Measurements from ENCODE around the gene ASH1L. TPM values are rescaled to one million over a fixed set of nuclear protein-coding genes. Genes with fewer than 3 reads are reported as not detected.
"Not testable (repeated sequence)": the region's sequence is repeated elsewhere in the genome, so short reads cannot be mapped to it uniquely, and the experiment has no call there.

Gene ASH1L, protein sequence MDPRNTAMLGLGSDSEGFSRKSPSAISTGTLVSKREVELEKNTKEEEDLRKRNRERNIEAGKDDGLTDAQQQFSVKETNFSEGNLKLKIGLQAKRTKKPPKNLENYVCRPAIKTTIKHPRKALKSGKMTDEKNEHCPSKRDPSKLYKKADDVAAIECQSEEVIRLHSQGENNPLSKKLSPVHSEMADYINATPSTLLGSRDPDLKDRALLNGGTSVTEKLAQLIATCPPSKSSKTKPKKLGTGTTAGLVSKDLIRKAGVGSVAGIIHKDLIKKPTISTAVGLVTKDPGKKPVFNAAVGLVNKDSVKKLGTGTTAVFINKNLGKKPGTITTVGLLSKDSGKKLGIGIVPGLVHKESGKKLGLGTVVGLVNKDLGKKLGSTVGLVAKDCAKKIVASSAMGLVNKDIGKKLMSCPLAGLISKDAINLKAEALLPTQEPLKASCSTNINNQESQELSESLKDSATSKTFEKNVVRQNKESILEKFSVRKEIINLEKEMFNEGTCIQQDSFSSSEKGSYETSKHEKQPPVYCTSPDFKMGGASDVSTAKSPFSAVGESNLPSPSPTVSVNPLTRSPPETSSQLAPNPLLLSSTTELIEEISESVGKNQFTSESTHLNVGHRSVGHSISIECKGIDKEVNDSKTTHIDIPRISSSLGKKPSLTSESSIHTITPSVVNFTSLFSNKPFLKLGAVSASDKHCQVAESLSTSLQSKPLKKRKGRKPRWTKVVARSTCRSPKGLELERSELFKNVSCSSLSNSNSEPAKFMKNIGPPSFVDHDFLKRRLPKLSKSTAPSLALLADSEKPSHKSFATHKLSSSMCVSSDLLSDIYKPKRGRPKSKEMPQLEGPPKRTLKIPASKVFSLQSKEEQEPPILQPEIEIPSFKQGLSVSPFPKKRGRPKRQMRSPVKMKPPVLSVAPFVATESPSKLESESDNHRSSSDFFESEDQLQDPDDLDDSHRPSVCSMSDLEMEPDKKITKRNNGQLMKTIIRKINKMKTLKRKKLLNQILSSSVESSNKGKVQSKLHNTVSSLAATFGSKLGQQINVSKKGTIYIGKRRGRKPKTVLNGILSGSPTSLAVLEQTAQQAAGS (N-terminal part only)
- 10 to 100 TPM; 28.1 to 31.4 TPM for total RNA-seq

GRCh38 chr1:155562581-155563376 is at the start of gene ASH1L:
Gene ASH1L, minus strand, starts transcription at chr1:155562803. Its CDS starts 41,284 bp downstream, at chr1:155521519.
- no peaks in the 10 kb centered on the region for H3K27me3 Mint-ChIP-seq
- H3K27ac Mint-ChIP-seq: peak within 1 kb of the TSS; percentile 99
- DNase-seq (peak; percentile 96), ATAC-seq (peak; percentile 83)
- CTCF ChIA-PET: no interaction called here
- POLR2A ChIA-PET: interaction anchor here (0.6 to 1.1 kb wide), 4 partner anchors 23 to 390 kb away, joined by 3 to 7 read pairs (median 4); partner anchors contain the start of genes CLK2 and KRTCAP2
- peaks cover 32% of the 10 kb centered on the region for H3K36me3 Mint-ChIP-seq (ENCODE audit: low read depth)
- intact Hi-C loops (cut with DNase I, micrococcal nuclease): loop anchor here (1.0 to 10.0 kb wide), 13 partner anchors 26 to 895 kb away; partner anchors contain the start of genes CLK2 (in 1 of the 2), DAP3 (in 1 of the 2), FDPS (in 1 of the 2) and GON4L (in 1 of the 2)
- peak within 1 kb of the TSS; percentile 90 for H3K4me3 Mint-ChIP-seq
- no peaks in the 10 kb centered on the region for H3K9me3 Mint-ChIP-seq (ENCODE audit: low read depth)
- peaks cover 46% of the 10 kb centered on the region for H3K4me1 Mint-ChIP-seq

- H3K9me3 Mint-ChIP-seq (ENCODE audit: low read depth); CTCF ChIA-PET; H3K27me3 Mint-ChIP-seq; H3K27ac Mint-ChIP-seq; DNase-seq; POLR2A ChIA-PET; H3K4me1 Mint-ChIP-seq: not testable (repeated sequence)
- ATAC-seq: peak; percentile 24
- intact Hi-C loops (cut with DNase I, micrococcal nuclease): loop anchor here in 1 of 2 experiments (1.0 to 2.0 kb wide), 3 partner anchors 47 to 332 kb away; partner anchors contain the start of gene ASH1L
- H3K4me3 Mint-ChIP-seq: peak overlapping the region; percentile 95
- peaks cover 18% of the 10 kb centered on the region for H3K36me3 Mint-ChIP-seq (ENCODE audit: low read depth)
Measured at GRCh38 chr1:155610257-155610647, 47.6 kb upstream of the ASH1L start.

DNA sequence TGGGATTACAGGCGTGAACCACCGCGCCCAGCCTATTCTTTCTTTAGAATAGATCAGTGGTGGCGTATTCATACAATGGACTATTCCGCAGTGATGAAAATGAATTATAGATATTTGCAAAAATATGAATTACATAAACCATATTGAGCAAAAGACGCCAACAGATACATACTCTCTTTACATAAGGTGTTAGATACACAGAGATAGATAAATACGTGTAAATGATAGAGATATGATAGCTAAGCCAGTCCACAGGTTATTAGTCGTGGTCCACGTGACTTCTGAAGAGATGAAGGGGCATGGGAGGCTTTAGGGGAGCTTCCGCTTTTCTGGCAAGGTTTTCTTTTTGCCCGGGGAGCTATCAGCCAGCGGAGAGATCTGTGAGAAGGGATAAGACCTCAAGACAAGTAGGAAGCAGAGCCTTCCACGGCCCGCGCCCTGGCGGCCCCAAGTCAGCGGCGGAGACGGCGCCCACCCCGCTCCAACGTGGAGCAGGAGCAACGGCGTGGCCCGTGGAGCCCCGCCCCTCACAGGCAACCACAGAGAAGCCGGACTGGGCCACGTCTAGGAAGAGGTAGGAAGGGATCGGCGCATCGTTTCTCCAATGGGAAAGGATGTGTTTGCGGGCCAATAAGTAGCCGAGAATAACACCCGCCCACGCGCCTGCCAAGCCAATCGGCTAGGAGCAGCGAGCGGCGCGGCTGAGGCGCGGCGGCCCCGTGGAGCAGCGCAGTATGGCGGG is 47.1 kb upstream of the ASH1L start, which contains the start of gene MSTO1:
Gene MSTO1, plus strand, starts transcription at position 704 of the 742 bp plus-strand sequence. Its CDS starts 31 bp downstream, at position 735.
- H3K36me3 Mint-ChIP-seq (ENCODE audit: low read depth): peaks cover 17% of the 10 kb centered on the region
- CTCF ChIA-PET: no interaction called here
- DNase-seq (peak; percentile 100), ATAC-seq (peak; percentile 97)
- peak within 1 kb of the TSS; percentile 95 for H3K4me3 Mint-ChIP-seq
- intact Hi-C loops (cut with DNase I, micrococcal nuclease): loop anchor here in 1 of 2 experiments (1.0 to 2.0 kb wide), 3 partner anchors 47 to 331 kb away; partner anchors contain the start of gene ASH1L
- POLR2A ChIA-PET: no interaction called here
- H3K27me3 Mint-ChIP-seq: no peaks in the 10 kb centered on the region
- H3K4me1 Mint-ChIP-seq: peaks cover 3% of the 10 kb centered on the region
- peak within 1 kb of the TSS; percentile 92 for H3K27ac Mint-ChIP-seq
- no peaks in the 10 kb centered on the region for H3K9me3 Mint-ChIP-seq (ENCODE audit: low read depth)

DNA sequence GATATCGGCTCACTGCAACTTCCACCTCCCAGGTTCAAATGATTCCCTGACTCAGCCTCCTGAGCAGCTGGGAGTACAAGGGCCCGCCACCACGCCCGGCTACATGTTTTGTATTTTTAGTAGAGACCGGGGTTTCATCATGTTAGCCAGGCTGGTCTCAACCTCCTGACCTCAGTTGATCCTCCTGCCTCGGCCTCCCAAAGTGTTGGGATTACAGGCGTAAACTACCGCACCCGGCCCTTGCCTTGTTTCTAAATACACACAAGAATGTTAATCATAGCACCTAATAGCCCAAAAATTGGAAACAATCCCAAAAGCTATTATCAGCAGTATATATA is 46.3 kb upstream of the ASH1L start:
- peaks cover 3% of the 10 kb centered on the region for H3K4me1 Mint-ChIP-seq
- intact Hi-C loops (cut with DNase I, micrococcal nuclease): no loop called here
- POLR2A ChIA-PET: interaction anchor here (0.7 kb wide), 1 partner anchor 350 kb away, joined by 3 read pairs; no protein-coding TSS in a partner anchor
- peak overlapping the region; percentile 95 for H3K4me3 Mint-ChIP-seq
- peak overlapping the region; percentile 37 for H3K27ac Mint-ChIP-seq
- H3K27me3 Mint-ChIP-seq: no peaks in the 10 kb centered on the region
- CTCF ChIA-PET: interaction anchor here (0.6 to 1.3 kb wide), 2 partner anchors 10 to 358 kb away, joined by 4 to 7 read pairs; no protein-coding TSS in a partner anchor
- no peaks in the 10 kb centered on the region for H3K9me3 Mint-ChIP-seq (ENCODE audit: low read depth)
- no peak for DNase-seq
- no peak for ATAC-seq
- H3K36me3 Mint-ChIP-seq (ENCODE audit: low read depth): peaks cover 14% of the 10 kb centered on the region

DNA sequence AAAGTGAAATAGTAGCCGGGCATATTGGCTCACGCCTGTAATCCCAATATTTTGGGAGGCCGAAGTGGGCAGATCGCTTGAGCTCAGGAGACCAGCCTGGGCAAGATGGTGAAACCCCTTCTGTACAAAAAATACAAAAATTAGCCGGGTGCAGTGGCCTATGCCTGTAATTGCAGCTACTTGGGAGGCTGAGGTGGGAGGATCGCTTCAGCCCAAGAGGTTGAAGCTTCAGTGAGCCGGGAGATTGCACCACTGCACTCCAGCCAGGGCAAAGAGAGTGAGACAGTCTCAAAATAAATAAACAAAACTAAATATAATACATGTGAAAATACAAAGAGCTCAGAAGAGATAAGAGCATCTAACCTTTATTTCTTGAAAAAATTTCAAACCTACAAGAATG is 45.1 kb upstream of the ASH1L start:
- POLR2A ChIA-PET: interaction anchor here (0.7 kb wide), 1 partner anchor 10 kb away, joined by 3 read pairs; no protein-coding TSS in a partner anchor
- H3K4me1 Mint-ChIP-seq: peaks cover 3% of the 10 kb centered on the region

DNA sequence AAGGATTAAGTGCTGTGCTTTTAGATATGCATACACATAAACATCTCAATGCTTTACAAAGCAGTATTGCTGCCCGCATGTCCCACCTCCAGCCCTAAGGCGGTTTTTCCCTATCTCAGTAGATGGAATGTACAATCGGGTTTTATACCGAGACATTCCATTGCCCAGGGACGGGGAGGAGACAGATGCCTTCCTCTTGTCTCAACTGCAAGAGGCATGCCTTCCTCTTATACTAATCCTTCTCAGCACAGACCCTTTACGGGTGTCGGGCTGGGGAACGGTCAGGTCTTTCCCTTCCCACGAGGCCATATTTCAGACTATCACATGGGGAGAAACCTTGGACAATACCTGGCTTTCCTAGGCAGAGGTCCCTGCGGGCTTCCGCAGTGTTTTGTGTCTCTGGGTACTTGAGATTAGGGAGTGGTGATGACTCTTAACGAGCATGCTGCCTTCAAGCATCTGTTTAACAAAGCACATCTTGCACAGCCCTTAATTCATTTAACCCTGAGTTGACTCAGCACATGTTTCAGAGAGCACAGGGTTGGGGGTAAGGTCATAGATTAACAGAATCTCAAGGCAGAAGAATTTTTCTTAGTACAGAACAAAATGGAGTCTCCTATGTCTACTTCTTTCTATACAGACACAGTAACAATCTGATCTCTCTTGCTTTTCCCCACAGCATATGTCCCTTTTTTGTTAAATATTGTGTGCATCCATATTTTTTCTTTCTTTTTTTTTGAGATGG is 37.4 kb upstream of the ASH1L start:
- H3K4me3 Mint-ChIP-seq; ATAC-seq; DNase-seq; H3K36me3 Mint-ChIP-seq (ENCODE audit: low read depth); H3K27me3 Mint-ChIP-seq; CTCF ChIA-PET; POLR2A ChIA-PET; H3K9me3 Mint-ChIP-seq (ENCODE audit: low read depth); H3K27ac Mint-ChIP-seq: not testable (repeated sequence)
- peaks cover 13% of the 10 kb centered on the region for H3K4me1 Mint-ChIP-seq
- intact Hi-C loops (cut with DNase I, micrococcal nuclease): loop anchor here (10.0 kb wide), 2 partner anchors 245 to 275 kb away; partner anchors contain the start of gene RUSC1 (in 1 of the 2)

More for the DNA sequence above, 45.1 kb upstream of the ASH1L start:
- no peak for ATAC-seq
- peak; percentile 23 for DNase-seq
- Mint-ChIP-seq H3K9me3 (ENCODE audit: low read depth) (no peaks in the 10 kb centered on the region), H3K4me3 (no peak overlapping the region), H3K27ac (no peak overlapping the region), H3K27me3 (no peaks in the 10 kb centered on the region), H3K36me3 (ENCODE audit: low read depth) (peaks cover 8% of the 10 kb centered on the region)
- CTCF ChIA-PET: interaction anchor here (0.6 to 1.3 kb wide), 5 partner anchors 37 to 357 kb away, joined by 3 to 7 read pairs (median 4); no protein-coding TSS in a partner anchor
- intact Hi-C loops (cut with DNase I, micrococcal nuclease): no loop called here

- peaks cover 13% of the 10 kb centered on the region for H3K4me1 Mint-ChIP-seq
- H3K27me3 Mint-ChIP-seq: no peaks in the 10 kb centered on the region
- peak; percentile 60 for ATAC-seq
- no peaks in the 10 kb centered on the region for H3K9me3 Mint-ChIP-seq (ENCODE audit: low read depth)
- intact Hi-C loops (cut with DNase I, micrococcal nuclease): loop anchor here (10.0 kb wide), 2 partner anchors 244 to 274 kb away; partner anchors contain the start of gene RUSC1 (in 1 of the 2)
- peak overlapping the region; percentile 64 for H3K4me3 Mint-ChIP-seq
- CTCF ChIA-PET: interaction anchor here (0.5 to 0.7 kb wide), 3 partner anchors 10 to 249 kb away, joined by 3 to 4 read pairs (median 3); no protein-coding TSS in a partner anchor
- no peaks in the 10 kb centered on the region for H3K36me3 Mint-ChIP-seq (ENCODE audit: low read depth)
- POLR2A ChIA-PET: no interaction called here
- peak; percentile 32 for DNase-seq
- peak overlapping the region; percentile 73 for H3K27ac Mint-ChIP-seq
Measured at GRCh38 chr1:155598842-155599331, 36.3 kb upstream of the ASH1L start.

DNA sequence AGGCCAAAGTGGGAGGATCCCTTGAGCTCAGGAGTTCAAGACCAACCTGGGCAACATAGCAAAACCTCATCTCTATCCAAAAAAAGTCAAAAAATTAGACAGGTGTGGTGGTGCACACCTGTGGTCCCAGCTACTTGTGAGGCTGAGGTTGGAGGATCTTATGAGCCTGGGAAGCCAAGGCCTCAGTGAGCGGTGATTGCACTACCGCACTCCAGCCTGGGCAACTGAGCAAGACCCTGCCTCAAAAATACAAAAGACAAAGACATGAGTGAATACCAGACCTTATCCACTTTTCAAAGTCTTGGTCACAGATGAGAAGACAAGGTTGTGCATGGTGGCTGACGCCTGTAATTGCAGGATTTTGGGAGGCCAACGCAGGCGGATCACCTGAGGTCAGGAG is 34.3 kb upstream of the ASH1L start:
- CTCF ChIA-PET: interaction anchor here (0.6 kb wide), 1 partner anchor 313 kb away, joined by 6 read pairs; no protein-coding TSS in a partner anchor
- no peak for ATAC-seq
- Mint-ChIP-seq H3K27ac (no peak overlapping the region), H3K9me3 (ENCODE audit: low read depth) (no peaks in the 10 kb centered on the region), H3K4me3 (no peak overlapping the region), H3K27me3 (no peaks in the 10 kb centered on the region), H3K4me1 (peaks cover 13% of the 10 kb centered on the region), H3K36me3 (ENCODE audit: low read depth) (no peaks in the 10 kb centered on the region)
- intact Hi-C loops (cut with DNase I, micrococcal nuclease): loop anchor here (10.0 kb wide), 2 partner anchors 242 to 272 kb away; partner anchors contain the start of gene RUSC1 (in 1 of the 2)
- POLR2A ChIA-PET: no interaction called here
- no peak for DNase-seq

DNA sequence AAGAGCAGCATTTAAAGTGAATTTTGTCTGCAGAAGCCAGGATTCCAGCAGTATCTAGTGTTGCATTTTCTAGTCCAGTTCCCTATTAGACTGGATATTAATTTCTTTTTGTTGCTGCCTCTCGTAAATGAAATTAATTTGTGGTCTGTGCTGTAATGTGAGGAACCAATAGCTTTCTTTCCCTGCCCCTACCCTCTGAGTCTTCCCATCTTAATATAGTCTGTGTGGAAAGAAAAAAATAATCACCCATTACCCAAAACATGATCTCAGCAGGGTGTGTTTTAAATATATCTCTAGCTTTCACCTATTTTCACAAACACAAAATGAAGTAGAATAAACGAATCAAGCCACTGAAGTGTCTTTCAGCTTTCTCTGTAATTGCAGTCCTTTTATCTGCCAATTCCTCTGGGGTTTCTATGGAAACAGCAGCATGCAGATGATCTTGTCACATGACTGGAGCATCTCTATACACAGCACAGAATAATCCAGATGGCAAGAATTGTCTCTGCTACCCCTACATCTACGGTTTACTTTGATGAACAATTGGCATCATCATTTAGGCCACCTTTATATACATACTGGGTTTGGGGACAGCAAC is 33.4 kb upstream of the ASH1L start:
- intact Hi-C loops (cut with DNase I, micrococcal nuclease): loop anchor here (10.0 kb wide), 2 partner anchors 241 to 271 kb away; partner anchors contain the start of gene RUSC1 (in 1 of the 2)
- H3K9me3 Mint-ChIP-seq (ENCODE audit: low read depth); H3K27me3 Mint-ChIP-seq; ATAC-seq; H3K4me3 Mint-ChIP-seq; DNase-seq; H3K27ac Mint-ChIP-seq; POLR2A ChIA-PET; H3K36me3 Mint-ChIP-seq (ENCODE audit: low read depth): not testable (repeated sequence)
- peaks cover 13% of the 10 kb centered on the region for H3K4me1 Mint-ChIP-seq
- CTCF ChIA-PET: interaction anchor here (0.6 to 1.3 kb wide), 3 partner anchors 41 to 345 kb away, joined by 3 to 4 read pairs (median 3); no protein-coding TSS in a partner anchor

All from activated CD4-positive, alpha-beta T cell treated with anti-CD3 and anti-CD28 coated beads for 36 hours (primary cell).